ENCODE data around the gene POLR3G.

The POLR3G gene

DNA sequence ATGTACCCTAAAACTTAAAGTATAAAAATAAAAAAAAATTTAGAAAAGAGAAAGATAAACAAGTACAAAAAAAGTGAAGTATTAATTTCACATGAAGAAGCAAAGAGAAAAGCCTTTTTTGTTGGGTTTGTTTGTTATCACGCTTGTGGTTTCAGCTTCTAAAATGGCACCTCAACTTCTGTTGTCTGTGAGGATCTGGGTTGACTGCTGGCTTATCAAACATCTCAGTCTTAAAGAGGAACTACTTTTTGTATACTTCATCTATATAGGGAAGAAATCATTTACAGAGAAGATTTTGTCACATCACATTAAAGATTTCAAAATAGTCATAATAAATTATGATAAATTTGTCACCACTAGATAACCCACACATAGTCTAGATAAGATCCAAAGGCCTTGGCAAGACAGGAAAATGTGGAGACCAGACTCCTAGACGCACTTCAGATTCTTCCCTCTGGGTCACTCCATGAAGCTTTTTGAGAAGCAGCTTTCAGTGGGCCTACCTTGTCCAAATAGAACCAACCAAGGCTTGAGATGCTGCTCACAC, 75.1 kb downstream of the POLR3G start:
- Histone ChIP-seq H2AFZ (ENCODE audit: low read depth, low read length) (no peak overlapping the region), H3K4me1 (ENCODE audit: control insufficient read depth, insufficient read depth, low read depth, low read length) (no peaks in the 10 kb centered on the region), H3K4ac (ENCODE audit: low read depth in 1 of 2, low read length in 2 of 2) (no peak overlapping the region), H3K27me3 (ENCODE audit: control insufficient read depth in 1 of 2, insufficient read depth in 1 of 2, low read length in 2 of 2) (peaks cover 19 to 32% of the 10 kb centered on the region in 2 experiments), H3K79me1 (replicated peaks; ENCODE audit: low read length, poor library complexity, severe bottlenecking) (no peaks in the 10 kb centered on the region), H2BK5ac (ENCODE audit: low read depth, low read length, poor library complexity, severe bottlenecking) (no peak overlapping the region), H4K91ac (ENCODE audit: low read length) (no peak overlapping the region), H3K9me3 (ENCODE audit: control insufficient read depth, low read length) (no peaks in the 10 kb centered on the region), H3K18ac (ENCODE audit: low read depth in 1 of 2, low read length in 2 of 2) (no peak overlapping the region), H3K23ac (ENCODE audit: low read length in 2 of 2) (no peak overlapping the region), H3K4me3 (ENCODE audit: insufficient read depth in 1 of 2, low read depth in 1 of 2, low read length in 2 of 2) (no peak overlapping the region), H2BK120ac (ENCODE audit: low read depth, low read length) (no peak overlapping the region), H3K4me2 (ENCODE audit: low read length, poor library complexity, severe bottlenecking) (no peak overlapping the region), H2BK15ac (ENCODE audit: low read depth, poor library complexity, severe bottlenecking) (no peak overlapping the region), H4K8ac (ENCODE audit: low read length) (no peak overlapping the region), H2AK5ac (ENCODE audit: low read length, severe bottlenecking) (no peak overlapping the region), H3K36me3 (ENCODE audit: control insufficient read depth in 1 of 2, insufficient read depth in 2 of 2, low read depth in 1 of 2, low read length in 2 of 2) (no peaks in the 10 kb centered on the region), H3K9ac (ENCODE audit: low read length) (no peak overlapping the region), H3K14ac (ENCODE audit: low read length in 2 of 2) (no peak overlapping the region), H3K27ac (ENCODE audit: low read length, poor library complexity, severe bottlenecking) (no peak overlapping the region), H2BK12ac (ENCODE audit: low read length in 2 of 2) (no peak overlapping the region)
- 100% methylated on average over 2 of the region's 2 CpGs for WGBS
- DNase-seq, result no peak

- Histone ChIP-seq H3K4ac (ENCODE audit: low read depth in 1 of 2, low read length in 2 of 2) (no peak overlapping the region), H2BK15ac (ENCODE audit: low read depth, poor library complexity, severe bottlenecking) (no peak overlapping the region), H3K27ac (ENCODE audit: low read length, poor library complexity, severe bottlenecking) (no peak overlapping the region), H3K9ac (ENCODE audit: low read length) (no peak overlapping the region), H3K23ac (ENCODE audit: low read length in 2 of 2) (no peak overlapping the region), H3K14ac (ENCODE audit: low read length in 2 of 2) (no peak overlapping the region), H3K27me3 (ENCODE audit: control insufficient read depth in 1 of 2, insufficient read depth in 1 of 2, low read length in 2 of 2) (peaks cover 17 to 41% of the 10 kb centered on the region in 2 experiments), H4K8ac (ENCODE audit: low read length) (no peak overlapping the region), H2BK5ac (ENCODE audit: low read depth, low read length, poor library complexity, severe bottlenecking) (no peak overlapping the region), H3K79me1 (replicated peaks; ENCODE audit: low read length, poor library complexity, severe bottlenecking) (no peaks in the 10 kb centered on the region), H2BK120ac (ENCODE audit: low read depth, low read length) (no peak overlapping the region), H2AFZ (ENCODE audit: low read depth, low read length) (no peak overlapping the region), H2BK12ac (ENCODE audit: low read length in 2 of 2) (no peak overlapping the region), H2AK5ac (ENCODE audit: low read length, severe bottlenecking) (no peak overlapping the region), H3K4me1 (ENCODE audit: control insufficient read depth, insufficient read depth, low read depth, low read length) (no peaks in the 10 kb centered on the region), H3K36me3 (ENCODE audit: control insufficient read depth in 1 of 2, insufficient read depth in 2 of 2, low read depth in 1 of 2, low read length in 2 of 2) (no peaks in the 10 kb centered on the region), H3K4me3 (ENCODE audit: insufficient read depth in 1 of 2, low read depth in 1 of 2, low read length in 2 of 2) (no peak overlapping the region), H3K18ac (ENCODE audit: low read depth in 1 of 2, low read length in 2 of 2) (no peak overlapping the region), H3K9me3 (ENCODE audit: control insufficient read depth, low read length) (no peaks in the 10 kb centered on the region), H3K4me2 (ENCODE audit: low read length, poor library complexity, severe bottlenecking) (no peak overlapping the region), H4K91ac (ENCODE audit: low read length) (no peak overlapping the region)
- no peak for DNase-seq
- WGBS, result 94% methylated on average over 3 of the region's 3 CpGs
These were observed 76.3 kb downstream of the POLR3G start for GRCh38 chr5:90550963-90551362.

- Histone ChIP-seq H2BK15ac (ENCODE audit: low read depth, poor library complexity, severe bottlenecking) (no peak overlapping the region), H2AFZ (ENCODE audit: low read depth, low read length) (no peak overlapping the region), H3K27ac (ENCODE audit: low read length, poor library complexity, severe bottlenecking) (no peak overlapping the region), H2BK12ac (ENCODE audit: low read length in 2 of 2) (no peak overlapping the region), H3K79me1 (replicated peaks; ENCODE audit: low read length, poor library complexity, severe bottlenecking) (no peaks in the 10 kb centered on the region), H2BK120ac (ENCODE audit: low read depth, low read length) (no peak overlapping the region), H3K9ac (ENCODE audit: low read length) (no peak overlapping the region), H3K18ac (ENCODE audit: low read depth in 1 of 2, low read length in 2 of 2) (no peak overlapping the region), H3K4me3 (ENCODE audit: insufficient read depth in 1 of 2, low read depth in 1 of 2, low read length in 2 of 2) (no peak overlapping the region), H3K9me3 (ENCODE audit: control insufficient read depth, low read length) (no peaks in the 10 kb centered on the region), H3K36me3 (ENCODE audit: control insufficient read depth in 1 of 2, insufficient read depth in 2 of 2, low read depth in 1 of 2, low read length in 2 of 2) (no peaks in the 10 kb centered on the region), H3K4me1 (ENCODE audit: control insufficient read depth, insufficient read depth, low read depth, low read length) (no peaks in the 10 kb centered on the region), H3K27me3 (ENCODE audit: control insufficient read depth in 1 of 2, insufficient read depth in 1 of 2, low read length in 2 of 2) (peaks cover 21 to 45% of the 10 kb centered on the region in 2 experiments), H3K4ac (ENCODE audit: low read depth in 1 of 2, low read length in 2 of 2) (no peak overlapping the region), H3K4me2 (ENCODE audit: low read length, poor library complexity, severe bottlenecking) (no peak overlapping the region), H4K8ac (ENCODE audit: low read length) (no peak overlapping the region), H3K14ac (ENCODE audit: low read length in 2 of 2) (no peak overlapping the region), H4K91ac (ENCODE audit: low read length) (no peak overlapping the region), H2AK5ac (ENCODE audit: low read length, severe bottlenecking) (no peak overlapping the region), H2BK5ac (ENCODE audit: low read depth, low read length, poor library complexity, severe bottlenecking) (no peak overlapping the region), H3K23ac (ENCODE audit: low read length in 2 of 2) (no peak overlapping the region)
- 87% methylated on average over 5 of the region's 5 CpGs for WGBS
- no peak for DNase-seq
These were observed 76.7 kb downstream of the POLR3G start for GRCh38 chr5:90551376-90551775.

DNA sequence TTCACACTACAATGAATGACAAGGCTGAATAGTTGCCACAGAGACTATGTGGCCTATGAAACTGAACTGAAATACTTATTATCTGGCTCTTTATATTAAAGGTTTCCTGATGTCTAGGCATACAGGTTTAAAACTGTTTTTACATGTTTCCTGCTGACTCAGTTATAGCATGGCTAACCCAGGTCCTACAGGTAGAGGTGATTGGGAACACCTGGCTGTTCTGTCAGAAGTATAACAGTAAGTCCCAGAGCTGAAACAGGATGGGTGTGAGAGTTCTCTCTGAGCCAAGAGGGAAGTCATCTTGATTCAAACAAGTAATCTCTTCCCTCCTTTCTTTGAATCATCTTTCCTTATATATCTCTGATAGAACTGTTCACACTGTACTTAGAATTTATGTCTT, 79.0 kb downstream of the POLR3G start:
- Histone ChIP-seq H3K27ac (ENCODE audit: low read length, poor library complexity, severe bottlenecking) (no peak overlapping the region), H3K4me2 (ENCODE audit: low read length, poor library complexity, severe bottlenecking) (no peak overlapping the region), H3K27me3 (ENCODE audit: control insufficient read depth in 1 of 2, insufficient read depth in 1 of 2, low read length in 2 of 2) (peaks cover 44 to 60% of the 10 kb centered on the region in 2 experiments), H3K4ac (ENCODE audit: low read depth in 1 of 2, low read length in 2 of 2) (no peak overlapping the region), H3K14ac (ENCODE audit: low read length in 2 of 2) (no peak overlapping the region), H3K79me1 (replicated peaks; ENCODE audit: low read length, poor library complexity, severe bottlenecking) (no peaks in the 10 kb centered on the region), H2BK12ac (ENCODE audit: low read length in 2 of 2) (no peak overlapping the region), H2AFZ (ENCODE audit: low read depth, low read length) (no peak overlapping the region), H3K9me3 (ENCODE audit: control insufficient read depth, low read length) (no peaks in the 10 kb centered on the region), H4K8ac (ENCODE audit: low read length) (no peak overlapping the region), H3K18ac (ENCODE audit: low read depth in 1 of 2, low read length in 2 of 2) (no peak overlapping the region), H3K4me3 (ENCODE audit: insufficient read depth in 1 of 2, low read depth in 1 of 2, low read length in 2 of 2) (no peak overlapping the region), H2BK120ac (ENCODE audit: low read depth, low read length) (no peak overlapping the region), H3K23ac (ENCODE audit: low read length in 2 of 2) (no peak overlapping the region), H2BK15ac (ENCODE audit: low read depth, poor library complexity, severe bottlenecking) (no peak overlapping the region), H3K9ac (ENCODE audit: low read length) (no peak overlapping the region), H2BK5ac (ENCODE audit: low read depth, low read length, poor library complexity, severe bottlenecking) (no peak overlapping the region), H3K36me3 (ENCODE audit: control insufficient read depth in 1 of 2, insufficient read depth in 2 of 2, low read depth in 1 of 2, low read length in 2 of 2) (no peaks in the 10 kb centered on the region), H4K91ac (ENCODE audit: low read length) (no peak overlapping the region), H3K4me1 (ENCODE audit: control insufficient read depth, insufficient read depth, low read depth, low read length) (peaks cover 5% of the 10 kb centered on the region), H2AK5ac (ENCODE audit: low read length, severe bottlenecking) (no peak overlapping the region)
- DNase-seq, result no peak

All from mesenchymal stem cell (in vitro differentiated cells and primary cell).